PFSK-1 (cell line): ENCODE measurements around the gene RBM33.

Experiments
- FOXP2 ChIP-seq: optimal IDR thresholded peaks from 2 replicates; pipeline ENCODE3; 2011; ENCODE audit warnings: borderline replicate concordance, control low read depth, inconsistent platforms; ENCODE audit not compliant: insufficient read depth; ENCODE audit errors: extremely low read length, extremely low read depth
- POLR2AphosphoS5 ChIP-seq: IDR thresholded peaks from 2 replicates; pipeline ENCODE4 v1.6.1; 2012; ENCODE audit warnings: low read depth, mild to moderate bottlenecking, control low read depth, low read length, moderate library complexity
- SIN3A ChIP-seq: IDR thresholded peaks from 2 replicates; pipeline ENCODE4 v1.6.1; 2012; ENCODE audit warnings: mild to moderate bottlenecking, low read length, moderate library complexity, borderline replicate concordance; ENCODE audit not compliant: insufficient read depth
- TAF1 ChIP-seq: IDR thresholded peaks from 2 replicates; pipeline ENCODE4 v1.6.1; 2012; ENCODE audit warnings: low read length, control low read depth, borderline replicate concordance; ENCODE audit not compliant: insufficient read depth
- TF ChIP-seq, protein P1 (sequence below), 2 experiments: IDR thresholded peaks; 2 replicates each; pipeline versions ENCODE4 v1.6.1 to v1.8.0; 2011 to 2012; ENCODE audit warnings: low read depth in 2 of 2, low read length in 2 of 2, control low read depth in 1 of 2, inconsistent platforms in 1 of 2, mild to moderate bottlenecking in 1 of 2, moderate library complexity in 1 of 2; ENCODE audit not compliant: insufficient read depth in 1 of 2

Gene RBM33

DNA sequence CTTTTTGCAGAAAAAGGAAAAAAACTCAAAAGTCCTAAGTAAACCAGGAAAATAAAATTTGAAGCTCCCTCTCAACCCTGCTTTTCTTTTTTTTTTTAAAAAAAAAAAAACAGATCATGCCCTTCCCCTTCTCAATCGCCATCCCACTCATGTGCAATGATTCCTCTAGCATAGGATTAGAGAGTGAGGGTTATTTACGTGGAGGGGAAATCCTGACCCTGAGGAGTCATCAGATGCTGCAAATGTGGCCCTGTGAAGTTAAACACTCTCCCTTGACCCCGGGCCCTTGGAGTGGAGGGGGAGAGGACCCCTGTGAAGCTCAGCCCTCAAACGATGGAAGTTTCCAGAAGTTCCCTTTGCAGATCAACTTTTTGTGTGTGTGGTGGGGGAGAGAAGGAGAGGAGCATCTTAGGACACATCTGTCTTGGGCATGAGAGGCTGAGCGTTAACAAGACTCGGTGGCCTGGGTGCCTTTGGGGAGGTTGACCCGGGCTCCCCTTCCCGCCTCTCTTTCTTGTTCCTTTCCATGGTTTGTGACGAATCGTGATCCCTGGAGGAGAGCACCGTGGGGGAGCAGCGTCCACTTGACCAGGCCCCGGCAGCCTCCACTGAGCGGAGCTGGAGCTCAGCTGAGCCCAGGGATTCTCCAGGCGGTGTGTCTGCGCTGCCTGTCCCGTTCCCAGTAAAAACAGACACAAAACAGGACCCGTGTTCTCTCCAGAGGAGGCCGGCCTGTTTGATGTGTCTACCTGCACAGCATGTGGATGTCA is 169.3 kb downstream of the RBM33 start:
- no peak for TF ChIP-seq TAF1
- TF ChIP-seq POLR2AphosphoS5 = no peak
- TF ChIP-seq, protein P1, sequence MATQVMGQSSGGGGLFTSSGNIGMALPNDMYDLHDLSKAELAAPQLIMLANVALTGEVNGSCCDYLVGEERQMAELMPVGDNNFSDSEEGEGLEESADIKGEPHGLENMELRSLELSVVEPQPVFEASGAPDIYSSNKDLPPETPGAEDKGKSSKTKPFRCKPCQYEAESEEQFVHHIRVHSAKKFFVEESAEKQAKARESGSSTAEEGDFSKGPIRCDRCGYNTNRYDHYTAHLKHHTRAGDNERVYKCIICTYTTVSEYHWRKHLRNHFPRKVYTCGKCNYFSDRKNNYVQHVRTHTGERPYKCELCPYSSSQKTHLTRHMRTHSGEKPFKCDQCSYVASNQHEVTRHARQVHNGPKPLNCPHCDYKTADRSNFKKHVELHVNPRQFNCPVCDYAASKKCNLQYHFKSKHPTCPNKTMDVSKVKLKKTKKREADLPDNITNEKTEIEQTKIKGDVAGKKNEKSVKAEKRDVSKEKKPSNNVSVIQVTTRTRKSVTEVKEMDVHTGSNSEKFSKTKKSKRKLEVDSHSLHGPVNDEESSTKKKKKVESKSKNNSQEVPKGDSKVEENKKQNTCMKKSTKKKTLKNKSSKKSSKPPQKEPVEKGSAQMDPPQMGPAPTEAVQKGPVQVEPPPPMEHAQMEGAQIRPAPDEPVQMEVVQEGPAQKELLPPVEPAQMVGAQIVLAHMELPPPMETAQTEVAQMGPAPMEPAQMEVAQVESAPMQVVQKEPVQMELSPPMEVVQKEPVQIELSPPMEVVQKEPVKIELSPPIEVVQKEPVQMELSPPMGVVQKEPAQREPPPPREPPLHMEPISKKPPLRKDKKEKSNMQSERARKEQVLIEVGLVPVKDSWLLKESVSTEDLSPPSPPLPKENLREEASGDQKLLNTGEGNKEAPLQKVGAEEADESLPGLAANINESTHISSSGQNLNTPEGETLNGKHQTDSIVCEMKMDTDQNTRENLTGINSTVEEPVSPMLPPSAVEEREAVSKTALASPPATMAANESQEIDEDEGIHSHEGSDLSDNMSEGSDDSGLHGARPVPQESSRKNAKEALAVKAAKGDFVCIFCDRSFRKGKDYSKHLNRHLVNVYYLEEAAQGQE (IDR thresholded peaks at IDR 0.05; ENCODE audit: insufficient read depth in 1 of 2, low read depth in 2 of 2, low read length in 2 of 2) = no peak
- no peak for TF ChIP-seq FOXP2
- no peak for TF ChIP-seq SIN3A

DNA sequence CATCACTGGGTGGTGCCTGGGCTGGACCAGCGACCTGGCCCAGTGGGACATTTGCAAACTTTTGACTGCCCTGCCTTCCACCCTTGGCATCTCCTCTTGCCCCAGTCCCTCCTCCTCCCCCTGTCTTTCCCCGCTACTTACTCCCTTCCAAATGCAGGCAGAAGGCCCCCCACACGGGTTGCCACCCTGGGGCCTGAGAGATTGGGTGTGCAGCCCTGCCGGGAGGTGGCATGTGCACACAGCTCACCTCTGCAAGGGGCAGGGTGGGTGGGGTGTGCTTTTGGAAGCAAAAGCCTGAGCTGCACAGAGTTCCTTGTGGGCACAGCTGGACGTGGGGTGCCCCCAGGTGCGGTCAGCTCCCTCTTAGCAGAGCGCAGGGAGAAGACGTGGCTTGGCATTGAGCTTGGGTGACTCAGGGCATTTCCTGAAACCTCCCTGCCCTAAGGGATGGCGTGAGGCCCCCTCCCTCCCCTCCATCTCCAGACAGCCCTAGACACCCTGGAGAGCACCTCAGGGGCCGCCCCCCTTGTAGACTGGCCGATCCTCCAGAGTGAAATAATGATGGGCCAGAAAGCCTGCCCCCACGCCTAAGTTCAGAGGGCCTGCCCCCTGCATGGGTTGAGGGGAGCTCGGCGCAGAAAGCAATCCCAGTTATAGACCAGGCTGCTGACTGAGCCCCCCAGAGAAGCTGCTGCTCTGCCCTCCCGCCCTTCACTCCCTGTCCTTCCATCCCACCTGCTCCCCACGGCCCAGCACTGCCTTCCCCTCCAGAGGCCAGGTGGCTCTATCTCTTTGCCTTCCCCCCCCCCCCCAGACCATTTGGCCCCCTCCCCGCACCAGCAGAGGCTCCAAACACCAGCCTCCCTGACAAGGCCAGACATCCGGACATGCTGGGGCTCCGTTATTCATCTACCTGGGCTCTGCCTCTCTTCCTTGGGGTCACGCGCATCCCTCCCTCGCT is 170.1 kb downstream of the RBM33 start:
- TF ChIP-seq, protein P1 (IDR thresholded peaks at IDR 0.05; ENCODE audit: insufficient read depth in 1 of 2, low read depth in 2 of 2, low read length in 2 of 2) = no peak
- TF ChIP-seq SIN3A = no peak

DNA sequence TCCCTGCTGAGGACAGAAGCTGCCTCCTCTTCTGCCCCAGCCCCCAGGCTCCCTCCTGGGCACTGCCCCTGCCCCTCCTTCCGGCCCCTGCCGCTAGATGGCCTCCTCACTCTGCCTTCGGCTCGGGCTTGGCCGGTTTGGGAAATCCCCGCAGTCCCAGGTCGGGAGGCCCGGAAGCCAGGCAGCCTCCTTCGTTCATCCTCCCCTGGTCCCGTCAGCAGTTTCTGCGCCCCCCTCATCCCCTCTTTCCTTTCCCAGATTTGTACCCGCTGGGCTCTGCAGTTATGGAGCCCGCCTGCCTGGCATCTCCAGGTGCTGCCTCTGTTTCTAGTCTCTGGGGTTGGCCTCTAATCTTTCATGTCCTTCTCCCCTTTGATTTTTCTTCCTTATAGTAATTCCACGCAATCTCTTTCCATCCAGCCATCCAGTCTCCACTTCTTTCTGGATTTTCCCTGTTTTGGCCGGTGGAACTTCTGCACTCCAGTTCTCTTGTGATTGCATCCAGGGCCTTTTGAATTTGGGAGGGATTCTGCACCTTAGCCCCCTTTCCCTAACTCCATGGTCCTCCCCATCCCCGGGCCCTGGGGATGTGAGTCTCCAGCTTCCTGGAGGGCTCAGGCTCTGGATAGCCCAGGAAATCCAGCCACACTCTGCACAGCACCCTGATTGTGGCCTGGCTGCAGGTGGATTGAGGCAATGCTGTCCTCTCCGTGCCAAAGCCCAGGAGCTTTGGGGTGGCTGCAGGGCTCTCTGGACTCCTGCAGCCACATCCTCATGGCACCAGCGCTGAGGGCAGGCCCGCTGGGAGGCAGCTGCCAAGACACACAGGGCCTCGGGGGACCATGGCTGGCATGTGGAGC is 171.1 kb downstream of the RBM33 start:
- TF ChIP-seq, protein P1 (IDR thresholded peaks at IDR 0.05; ENCODE audit: insufficient read depth in 1 of 2, low read depth in 2 of 2, low read length in 2 of 2) = no peak
- TF ChIP-seq POLR2AphosphoS5 (no peak), SIN3A (no peak), FOXP2 (no peak), TAF1 (no peak)

DNA sequence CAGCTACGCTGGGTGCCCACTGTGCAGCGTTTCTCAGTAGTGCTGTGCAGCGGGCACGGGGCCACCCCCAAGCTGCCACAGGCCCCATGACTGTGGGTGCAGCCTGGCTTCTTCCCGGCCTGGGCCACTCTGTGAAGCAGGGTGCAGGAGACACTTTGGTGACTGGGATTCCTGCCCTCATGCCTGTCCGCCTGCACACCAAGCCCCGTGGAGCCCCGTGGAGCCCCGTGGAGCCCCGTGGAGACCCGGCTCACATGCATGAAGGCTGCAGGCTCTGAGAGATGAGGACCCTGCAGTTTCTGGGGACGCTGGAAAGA is 171.7 kb downstream of the RBM33 start:
- TF ChIP-seq TAF1 = no peak
- no peak for TF ChIP-seq POLR2AphosphoS5
- TF ChIP-seq, protein P1 (IDR thresholded peaks at IDR 0.05; ENCODE audit: insufficient read depth in 1 of 2, low read depth in 2 of 2, low read length in 2 of 2) = no peak
- no peak for TF ChIP-seq FOXP2
- TF ChIP-seq SIN3A = no peak
